ENCODE data around the gene IMMP1L. TPM values are rescaled to one million over a fixed set of nuclear protein-coding genes. Genes with fewer than 3 reads are reported as not detected.

IMMP1L gene
- total and polyA plus RNA-seq, 2 of the 8 experiments (the other 6 are each of a cell fraction or from before 2014, with no cell fraction given): 27.4 to 47.7 TPM

DNA sequence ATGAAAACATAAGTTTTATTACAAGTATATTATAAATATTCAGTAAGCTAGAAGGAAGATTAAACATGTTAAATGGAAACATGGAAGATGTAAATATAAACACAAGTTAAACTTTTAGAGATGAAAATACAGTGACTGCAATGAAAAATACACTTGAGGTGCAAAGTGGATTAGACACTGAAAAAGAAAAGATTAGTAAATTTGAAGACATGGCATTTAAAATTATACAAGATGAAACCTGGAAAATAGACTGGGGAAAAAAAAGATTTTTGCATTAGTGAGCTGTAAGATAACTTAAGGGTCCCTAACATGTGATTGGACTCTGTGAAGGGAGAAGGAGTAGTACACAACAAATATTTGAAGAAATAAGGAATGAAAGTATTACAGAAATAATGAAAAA, 33.4 kb upstream of the IMMP1L start:
- Histone ChIP-seq H4K91ac (replicated peaks; ENCODE audit: insufficient read length, low read length) (no peak overlapping the region), H3K27ac (ENCODE audit: low read depth, low read length) (no peak overlapping the region), H4K8ac (ENCODE audit: extremely low read depth, insufficient read depth, low read length) (no peak overlapping the region), H3K23ac (ENCODE audit: insufficient read length) (no peak overlapping the region), H2BK20ac (ENCODE audit: low read length) (no peak overlapping the region), H3K23me2 (ENCODE audit: low read depth, low read length) (no peaks in the 10 kb centered on the region), H3K4me1 (replicated peaks in 1 of 4; ENCODE audit: control insufficient read depth in 3 of 4, insufficient read depth in 4 of 4, low read length in 3 of 4) (no peaks in the 10 kb centered on the region), H3K4ac (replicated peaks; ENCODE audit: insufficient read length, low read depth, low read length) (no peak overlapping the region), H3K4me2 (ENCODE audit: insufficient read depth in 1 of 2, low read depth in 2 of 2, low read length in 2 of 2) (no peak overlapping the region), H3K79me1 (ENCODE audit: low read depth, low read length) (no peaks in the 10 kb centered on the region), H3K9me3 (ENCODE audit: insufficient read depth in 2 of 2, low read depth in 1 of 2, low read length in 1 of 2) (peaks cover 6 to 7% of the 10 kb centered on the region in 2 experiments; a peak in 3 of 4 replicates), H3K9ac (replicated peaks in 1 of 4; ENCODE audit: extremely low read depth in 1 of 4, low read depth in 3 of 4, low read length in 3 of 4) (no peak overlapping the region), H3K14ac (ENCODE audit: insufficient read length) (no peak overlapping the region), H2BK15ac (ENCODE audit: low read length) (no peak overlapping the region), H3K79me2 (ENCODE audit: control insufficient read depth in 1 of 2, insufficient read depth in 2 of 2, low read length in 2 of 2) (no peaks in the 10 kb centered on the region), H2AFZ (ENCODE audit: low read length) (no peak overlapping the region), H3K27me3 (replicated peaks in 1 of 4; ENCODE audit: control insufficient read depth in 3 of 4, extremely low read depth in 1 of 4, insufficient read depth in 3 of 4, low read length in 3 of 4) (no peaks in the 10 kb centered on the region), H2AK5ac (ENCODE audit: low read depth, low read length) (no peak overlapping the region), H2BK120ac (replicated peaks; ENCODE audit: low read depth, low read length) (no peak overlapping the region), H4K5ac (ENCODE audit: insufficient read length, low read depth, low read length) (no peak overlapping the region), H4K20me1 (replicated peaks in 1 of 2; ENCODE audit: control insufficient read depth in 1 of 2, insufficient read depth in 2 of 2, low read length in 2 of 2) (no peaks in the 10 kb centered on the region), H2BK12ac (ENCODE audit: low read depth, low read length) (no peak overlapping the region), H3K36me3 (ENCODE audit: control insufficient read depth in 2 of 4, insufficient read depth in 4 of 4, low read length in 3 of 4) (peaks cover 0 to 17% (median 8%) of the 10 kb centered on the region in 4 experiments; a peak in 3 of 8 replicates), H3K18ac (ENCODE audit: extremely low read depth, low read length) (no peak overlapping the region), H2BK5ac (ENCODE audit: low read depth, low read length) (no peak overlapping the region), H3K56ac (replicated peaks; ENCODE audit: insufficient read length, low read depth, low read length) (no peak overlapping the region), H3K4me3 (ENCODE audit: extremely low read depth in 1 of 4, insufficient read depth in 2 of 4, low read depth in 3 of 4, low read length in 4 of 4) (no peak overlapping the region)
- DNase-seq (ENCODE audit: low read depth in 1 of 2, low spot score in 2 of 2): no peak
- FAIRE-seq: no peak
- ChIA-PET POLR2A (ENCODE audit: partially characterized antibody) (no interaction called here), CTCF (ENCODE audit: partially characterized antibody) (no interaction called here)
- TF ChIP-seq, protein P1, sequence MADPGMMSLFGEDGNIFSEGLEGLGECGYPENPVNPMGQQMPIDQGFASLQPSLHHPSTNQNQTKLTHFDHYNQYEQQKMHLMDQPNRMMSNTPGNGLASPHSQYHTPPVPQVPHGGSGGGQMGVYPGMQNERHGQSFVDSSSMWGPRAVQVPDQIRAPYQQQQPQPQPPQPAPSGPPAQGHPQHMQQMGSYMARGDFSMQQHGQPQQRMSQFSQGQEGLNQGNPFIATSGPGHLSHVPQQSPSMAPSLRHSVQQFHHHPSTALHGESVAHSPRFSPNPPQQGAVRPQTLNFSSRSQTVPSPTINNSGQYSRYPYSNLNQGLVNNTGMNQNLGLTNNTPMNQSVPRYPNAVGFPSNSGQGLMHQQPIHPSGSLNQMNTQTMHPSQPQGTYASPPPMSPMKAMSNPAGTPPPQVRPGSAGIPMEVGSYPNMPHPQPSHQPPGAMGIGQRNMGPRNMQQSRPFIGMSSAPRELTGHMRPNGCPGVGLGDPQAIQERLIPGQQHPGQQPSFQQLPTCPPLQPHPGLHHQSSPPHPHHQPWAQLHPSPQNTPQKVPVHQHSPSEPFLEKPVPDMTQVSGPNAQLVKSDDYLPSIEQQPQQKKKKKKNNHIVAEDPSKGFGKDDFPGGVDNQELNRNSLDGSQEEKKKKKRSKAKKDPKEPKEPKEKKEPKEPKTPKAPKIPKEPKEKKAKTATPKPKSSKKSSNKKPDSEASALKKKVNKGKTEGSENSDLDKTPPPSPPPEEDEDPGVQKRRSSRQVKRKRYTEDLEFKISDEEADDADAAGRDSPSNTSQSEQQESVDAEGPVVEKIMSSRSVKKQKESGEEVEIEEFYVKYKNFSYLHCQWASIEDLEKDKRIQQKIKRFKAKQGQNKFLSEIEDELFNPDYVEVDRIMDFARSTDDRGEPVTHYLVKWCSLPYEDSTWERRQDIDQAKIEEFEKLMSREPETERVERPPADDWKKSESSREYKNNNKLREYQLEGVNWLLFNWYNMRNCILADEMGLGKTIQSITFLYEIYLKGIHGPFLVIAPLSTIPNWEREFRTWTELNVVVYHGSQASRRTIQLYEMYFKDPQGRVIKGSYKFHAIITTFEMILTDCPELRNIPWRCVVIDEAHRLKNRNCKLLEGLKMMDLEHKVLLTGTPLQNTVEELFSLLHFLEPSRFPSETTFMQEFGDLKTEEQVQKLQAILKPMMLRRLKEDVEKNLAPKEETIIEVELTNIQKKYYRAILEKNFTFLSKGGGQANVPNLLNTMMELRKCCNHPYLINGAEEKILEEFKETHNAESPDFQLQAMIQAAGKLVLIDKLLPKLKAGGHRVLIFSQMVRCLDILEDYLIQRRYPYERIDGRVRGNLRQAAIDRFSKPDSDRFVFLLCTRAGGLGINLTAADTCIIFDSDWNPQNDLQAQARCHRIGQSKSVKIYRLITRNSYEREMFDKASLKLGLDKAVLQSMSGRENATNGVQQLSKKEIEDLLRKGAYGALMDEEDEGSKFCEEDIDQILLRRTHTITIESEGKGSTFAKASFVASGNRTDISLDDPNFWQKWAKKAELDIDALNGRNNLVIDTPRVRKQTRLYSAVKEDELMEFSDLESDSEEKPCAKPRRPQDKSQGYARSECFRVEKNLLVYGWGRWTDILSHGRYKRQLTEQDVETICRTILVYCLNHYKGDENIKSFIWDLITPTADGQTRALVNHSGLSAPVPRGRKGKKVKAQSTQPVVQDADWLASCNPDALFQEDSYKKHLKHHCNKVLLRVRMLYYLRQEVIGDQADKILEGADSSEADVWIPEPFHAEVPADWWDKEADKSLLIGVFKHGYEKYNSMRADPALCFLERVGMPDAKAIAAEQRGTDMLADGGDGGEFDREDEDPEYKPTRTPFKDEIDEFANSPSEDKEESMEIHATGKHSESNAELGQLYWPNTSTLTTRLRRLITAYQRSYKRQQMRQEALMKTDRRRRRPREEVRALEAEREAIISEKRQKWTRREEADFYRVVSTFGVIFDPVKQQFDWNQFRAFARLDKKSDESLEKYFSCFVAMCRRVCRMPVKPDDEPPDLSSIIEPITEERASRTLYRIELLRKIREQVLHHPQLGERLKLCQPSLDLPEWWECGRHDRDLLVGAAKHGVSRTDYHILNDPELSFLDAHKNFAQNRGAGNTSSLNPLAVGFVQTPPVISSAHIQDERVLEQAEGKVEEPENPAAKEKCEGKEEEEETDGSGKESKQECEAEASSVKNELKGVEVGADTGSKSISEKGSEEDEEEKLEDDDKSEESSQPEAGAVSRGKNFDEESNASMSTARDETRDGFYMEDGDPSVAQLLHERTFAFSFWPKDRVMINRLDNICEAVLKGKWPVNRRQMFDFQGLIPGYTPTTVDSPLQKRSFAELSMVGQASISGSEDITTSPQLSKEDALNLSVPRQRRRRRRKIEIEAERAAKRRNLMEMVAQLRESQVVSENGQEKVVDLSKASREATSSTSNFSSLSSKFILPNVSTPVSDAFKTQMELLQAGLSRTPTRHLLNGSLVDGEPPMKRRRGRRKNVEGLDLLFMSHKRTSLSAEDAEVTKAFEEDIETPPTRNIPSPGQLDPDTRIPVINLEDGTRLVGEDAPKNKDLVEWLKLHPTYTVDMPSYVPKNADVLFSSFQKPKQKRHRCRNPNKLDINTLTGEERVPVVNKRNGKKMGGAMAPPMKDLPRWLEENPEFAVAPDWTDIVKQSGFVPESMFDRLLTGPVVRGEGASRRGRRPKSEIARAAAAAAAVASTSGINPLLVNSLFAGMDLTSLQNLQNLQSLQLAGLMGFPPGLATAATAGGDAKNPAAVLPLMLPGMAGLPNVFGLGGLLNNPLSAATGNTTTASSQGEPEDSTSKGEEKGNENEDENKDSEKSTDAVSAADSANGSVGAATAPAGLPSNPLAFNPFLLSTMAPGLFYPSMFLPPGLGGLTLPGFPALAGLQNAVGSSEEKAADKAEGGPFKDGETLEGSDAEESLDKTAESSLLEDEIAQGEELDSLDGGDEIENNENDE (IDR thresholded peaks at IDR 0.05; ENCODE audit: insufficient replicate concordance, low read length): no peak

Measured in H1 (cell line).